ENCODE results near the gene PSD4. TPM values are rescaled to one million over a fixed set of nuclear protein-coding genes. Genes with fewer than 3 reads are reported as not detected.

The PSD4 gene
- total RNA-seq, 2 donors from 2014 or later, result 2.4 to 4.5 TPM

DNA sequence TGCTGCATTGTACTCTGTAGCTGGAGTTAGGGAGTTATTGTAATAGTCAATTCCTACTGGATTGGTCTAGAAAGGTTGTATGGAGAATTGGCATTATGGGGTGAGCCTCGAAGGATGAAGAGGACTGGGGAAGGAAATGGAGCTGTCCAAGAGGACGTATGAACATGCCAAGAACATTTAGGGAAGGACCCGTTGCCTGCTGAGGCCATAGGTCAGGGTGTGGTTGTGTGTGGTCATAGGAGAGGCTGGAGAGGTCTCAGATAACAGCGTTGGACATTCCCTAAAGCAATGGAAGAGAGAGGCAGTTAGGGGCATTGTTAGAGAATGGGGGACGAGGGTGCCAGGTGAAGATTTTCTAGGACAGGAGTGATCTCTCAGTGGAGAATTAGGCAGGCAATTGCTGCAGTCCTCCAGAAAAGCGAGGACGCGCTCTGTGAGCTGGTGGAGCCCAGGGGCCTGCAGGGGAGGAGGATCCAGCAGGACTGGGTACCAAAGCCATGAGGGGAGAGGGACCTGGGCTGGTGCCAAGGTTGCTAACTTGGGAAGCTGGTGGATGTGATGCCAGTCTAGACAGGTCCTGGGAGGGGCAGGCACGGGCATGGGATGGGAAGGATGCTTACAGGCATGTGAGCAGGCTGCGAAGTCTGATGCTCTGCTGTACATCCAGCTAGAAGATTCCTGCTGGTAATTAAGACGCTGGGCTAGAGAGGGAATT lies 9.4 kb upstream of the PSD4 start:
- TF ChIP-seq, protein P1, sequence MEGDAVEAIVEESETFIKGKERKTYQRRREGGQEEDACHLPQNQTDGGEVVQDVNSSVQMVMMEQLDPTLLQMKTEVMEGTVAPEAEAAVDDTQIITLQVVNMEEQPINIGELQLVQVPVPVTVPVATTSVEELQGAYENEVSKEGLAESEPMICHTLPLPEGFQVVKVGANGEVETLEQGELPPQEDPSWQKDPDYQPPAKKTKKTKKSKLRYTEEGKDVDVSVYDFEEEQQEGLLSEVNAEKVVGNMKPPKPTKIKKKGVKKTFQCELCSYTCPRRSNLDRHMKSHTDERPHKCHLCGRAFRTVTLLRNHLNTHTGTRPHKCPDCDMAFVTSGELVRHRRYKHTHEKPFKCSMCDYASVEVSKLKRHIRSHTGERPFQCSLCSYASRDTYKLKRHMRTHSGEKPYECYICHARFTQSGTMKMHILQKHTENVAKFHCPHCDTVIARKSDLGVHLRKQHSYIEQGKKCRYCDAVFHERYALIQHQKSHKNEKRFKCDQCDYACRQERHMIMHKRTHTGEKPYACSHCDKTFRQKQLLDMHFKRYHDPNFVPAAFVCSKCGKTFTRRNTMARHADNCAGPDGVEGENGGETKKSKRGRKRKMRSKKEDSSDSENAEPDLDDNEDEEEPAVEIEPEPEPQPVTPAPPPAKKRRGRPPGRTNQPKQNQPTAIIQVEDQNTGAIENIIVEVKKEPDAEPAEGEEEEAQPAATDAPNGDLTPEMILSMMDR (IDR thresholded peaks at IDR 0.05), result no peak
- H3K27ac ChIP-seq, result no peak overlapping the region
- H3K36me3 ChIP-seq, result no peaks in the 10 kb centered on the region
- no peaks in the 10 kb centered on the region for H3K9me3 ChIP-seq
- no peaks in the 10 kb centered on the region for H3K4me1 ChIP-seq
- no peak overlapping the region for H3K4me3 ChIP-seq
- DNase-seq (ENCODE audit: low spot score), result peak; percentile 34
- no peaks in the 10 kb centered on the region for H3K27me3 ChIP-seq

DNA sequence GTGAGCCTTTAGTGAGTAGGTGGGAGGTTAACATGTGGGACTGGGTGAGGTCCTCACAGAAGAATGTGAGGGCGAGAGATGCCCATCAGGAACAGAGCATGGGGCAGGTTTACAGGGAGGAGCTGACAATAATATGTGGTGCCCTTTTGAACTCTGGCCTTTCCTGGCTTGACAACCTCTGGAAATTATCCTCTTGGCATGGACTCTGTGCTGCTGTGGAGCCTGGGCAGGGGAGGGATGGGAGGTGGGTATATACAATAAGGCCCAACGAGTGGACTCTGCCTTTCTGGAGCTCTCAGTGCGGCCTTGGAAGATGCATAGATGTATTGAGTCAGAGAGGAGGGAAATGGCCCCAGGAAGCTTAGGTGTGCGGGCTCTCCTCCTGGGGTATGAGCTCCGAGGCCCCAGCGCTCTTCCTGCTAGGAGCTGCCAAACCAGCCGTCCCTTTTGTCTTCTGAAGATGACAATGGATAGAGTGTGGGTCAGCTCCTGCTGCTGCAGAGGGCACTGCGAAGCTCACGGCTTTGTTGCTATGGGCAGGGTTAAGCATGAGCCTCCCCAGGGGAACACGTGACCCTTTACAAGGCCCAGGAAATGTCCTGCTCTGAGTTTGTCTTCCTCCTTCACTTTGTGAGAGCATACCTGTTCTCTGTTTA lies 8.7 kb upstream of the PSD4 start:
- H3K9me3 ChIP-seq, result no peaks in the 10 kb centered on the region
- TF ChIP-seq, protein P1 (IDR thresholded peaks at IDR 0.05), result no peak

GRCh38 chr2:113166187-113166645 lies 7.6 kb upstream of the PSD4 start:
- DNase-seq (ENCODE audit: low spot score), result peak; percentile 21
- Histone ChIP-seq H3K27me3 (no peaks in the 10 kb centered on the region), H3K27ac (no peak overlapping the region), H3K4me1 (no peaks in the 10 kb centered on the region), H3K36me3 (no peaks in the 10 kb centered on the region), H3K4me3 (no peak overlapping the region), H3K9me3 (no peaks in the 10 kb centered on the region)
- TF ChIP-seq, protein P1 (IDR thresholded peaks at IDR 0.05), result no peak

More for the DNA sequence above, 8.7 kb upstream of the PSD4 start:
- DNase-seq (ENCODE audit: low spot score), result no peak
- Histone ChIP-seq H3K36me3 (no peaks in the 10 kb centered on the region), H3K4me3 (no peak overlapping the region), H3K4me1 (no peaks in the 10 kb centered on the region), H3K27me3 (no peaks in the 10 kb centered on the region), H3K27ac (no peak overlapping the region)

DNA sequence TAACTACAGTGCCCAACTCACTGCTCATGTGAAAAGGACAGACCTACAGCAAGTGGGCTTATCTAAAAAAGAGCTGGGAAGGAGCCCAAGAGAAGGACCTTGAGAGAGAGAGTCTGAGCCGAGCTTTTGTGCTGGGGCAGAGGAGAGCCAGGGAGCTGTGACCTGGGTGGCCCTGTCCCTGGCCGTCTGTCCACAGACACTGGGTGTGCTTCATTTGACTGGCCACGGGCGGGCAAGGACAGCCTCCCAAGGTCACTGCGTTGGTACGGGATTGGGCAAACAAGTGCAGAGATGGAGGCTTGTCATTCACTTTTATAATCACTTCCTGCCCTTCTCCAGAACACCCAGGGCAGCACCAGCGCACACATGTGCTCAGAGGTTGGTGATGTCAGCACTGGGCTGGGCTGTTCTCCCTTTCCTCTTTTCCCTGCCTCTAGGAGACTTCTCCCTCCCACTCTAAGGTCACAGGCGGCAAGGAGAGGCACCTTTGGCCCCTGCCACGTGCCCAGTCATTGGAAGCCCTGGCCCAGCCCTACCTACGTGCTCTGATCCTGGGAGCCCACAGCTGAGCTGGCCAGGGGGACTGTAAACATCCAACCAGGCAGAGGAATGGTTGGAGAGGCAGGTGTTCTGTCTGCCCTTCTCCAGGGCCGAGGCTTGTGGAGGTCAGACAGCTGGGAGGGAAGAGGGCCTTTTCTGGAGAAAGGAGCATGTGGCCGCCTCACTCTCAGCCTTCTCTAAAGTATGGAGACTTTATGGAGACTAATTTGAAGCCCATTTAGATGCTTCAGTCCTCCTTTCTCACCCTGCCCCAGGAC lies 6.4 kb upstream of the PSD4 start:
- H3K36me3 ChIP-seq, result no peaks in the 10 kb centered on the region
- no peak overlapping the region for H3K27ac ChIP-seq
- peak; percentile 59 for DNase-seq (ENCODE audit: low spot score)
- no peaks in the 10 kb centered on the region for H3K9me3 ChIP-seq
- no peaks in the 10 kb centered on the region for H3K27me3 ChIP-seq
- H3K4me1 ChIP-seq, result no peaks in the 10 kb centered on the region
- TF ChIP-seq, protein P1 (IDR thresholded peaks at IDR 0.05), result no peak
- H3K4me3 ChIP-seq, result no peak overlapping the region

DNA sequence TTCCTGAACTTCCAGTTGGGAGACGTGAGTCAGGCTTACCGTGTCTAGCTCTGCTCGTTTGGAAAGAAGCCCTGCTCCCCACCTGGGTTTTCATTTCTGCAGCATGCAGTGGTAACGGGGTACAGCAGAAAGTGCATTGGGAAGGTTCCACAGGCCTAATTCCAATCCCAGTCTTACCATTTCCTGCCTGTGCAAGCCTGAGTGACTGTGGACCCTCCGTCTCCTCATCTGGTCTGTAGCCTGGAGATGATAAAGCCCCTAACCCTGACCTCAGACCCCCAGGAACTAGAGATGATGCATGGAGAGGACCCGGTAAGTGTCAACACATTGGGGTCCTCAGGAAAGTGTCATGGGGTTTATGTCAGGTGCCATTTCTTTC lies 5.8 kb upstream of the PSD4 start:
- Histone ChIP-seq H3K9me3 (no peaks in the 10 kb centered on the region), H3K36me3 (no peaks in the 10 kb centered on the region), H3K27me3 (no peaks in the 10 kb centered on the region), H3K4me3 (no peak overlapping the region), H3K27ac (no peak overlapping the region), H3K4me1 (no peaks in the 10 kb centered on the region)
- TF ChIP-seq, protein P1 (IDR thresholded peaks at IDR 0.05), result no peak
- DNase-seq (ENCODE audit: low spot score), result peak; percentile 23

Data from right atrium auricular region (tissue), 2 donors.